HCT116 (cell line): ENCODE data around the gene SEMA4D.

Experiments
- CTCF ChIP-seq, 3 experiments: fragments of 200-600 bp in 1 of 3; sonication (generic) in 1 of 3; IDR thresholded peaks in 2 of 3; conservative IDR thresholded peaks in 1 of 3; 2 replicates each; pipeline ENCODE4 v1.5.1; 2012 to 2017; ENCODE audit warnings: low read depth in 2 of 3, low read length in 2 of 3, antibody characterized with exemption in 1 of 3, borderline replicate concordance in 1 of 3, control low read depth in 1 of 3, mild to moderate bottlenecking in 1 of 3, mixed read lengths in 1 of 3, mixed run types in 1 of 3, moderate library complexity in 1 of 3; ENCODE audit not compliant: insufficient read depth in 1 of 3
- EGR1 ChIP-seq: IDR thresholded peaks from 2 replicates; pipeline ENCODE4 v1.6.1; 2012; ENCODE audit warnings: low read depth
- EZH2 ChIP-seq: fragments of 200-600 bp; sonication (generic); IDR thresholded peaks from 2 replicates; pipeline ENCODE4 v1.6.1; 2017; ENCODE audit warnings: antibody characterized with exemption, mixed run types
- EZH2phosphoT487 ChIP-seq: fragments of 200-600 bp; IDR thresholded peaks from 2 replicates; pipeline ENCODE4 v1.6.1; 2018; ENCODE audit warnings: antibody characterized with exemption, borderline replicate concordance
- FOSL1 ChIP-seq: IDR thresholded peaks from 2 replicates; pipeline ENCODE4 v1.6.1; 2012; ENCODE audit warnings: low read depth
- POLR2A ChIP-seq: IDR thresholded peaks from 2 replicates; pipeline ENCODE4 v1.7.0; 2011; ENCODE audit warnings: borderline replicate concordance; ENCODE audit not compliant: insufficient read depth, insufficient read length; ENCODE audit errors: extremely low read depth
- RAD21 ChIP-seq: IDR thresholded peaks from 2 replicates; pipeline ENCODE4 v1.6.1; 2012; ENCODE audit warnings: low read depth, mild to moderate bottlenecking
- YY1 ChIP-seq: IDR thresholded peaks from 2 replicates; pipeline ENCODE4 v1.6.1; 2011; ENCODE audit warnings: low read length, low read depth, moderate library complexity, mild to moderate bottlenecking; ENCODE audit not compliant: insufficient replicate concordance; ENCODE audit errors: extremely low read depth
- TF ChIP-seq, protein P1 (sequence below): IDR thresholded peaks from 2 replicates; pipeline ENCODE4 v1.6.1; 2012

- no peak for TF ChIP-seq YY1
- TF ChIP-seq EZH2phosphoT487: no peak
- TF ChIP-seq, protein P1, sequence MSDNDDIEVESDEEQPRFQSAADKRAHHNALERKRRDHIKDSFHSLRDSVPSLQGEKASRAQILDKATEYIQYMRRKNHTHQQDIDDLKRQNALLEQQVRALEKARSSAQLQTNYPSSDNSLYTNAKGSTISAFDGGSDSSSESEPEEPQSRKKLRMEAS: no peak
- no peak for TF ChIP-seq POLR2A
- TF ChIP-seq CTCF (IDR thresholded peaks at IDR 0.05 in 2 of 3, conservative IDR thresholded peaks at IDR 0.05 in 1 of 3; ENCODE audit: borderline replicate concordance in 1 of 3, insufficient read depth in 1 of 3, low read depth in 2 of 3, low read length in 2 of 3): no peak
- no peak for TF ChIP-seq RAD21
- TF ChIP-seq EZH2: no peak
- no peak for TF ChIP-seq EGR1
- no peak for TF ChIP-seq FOSL1
Measured at GRCh38 chr9:89448381-89448780, 49.5 kb downstream of the SEMA4D start.
